Measurements from ENCODE around the gene RCCD1. TPM values are rescaled to one million over a fixed set of nuclear protein-coding genes. Genes with fewer than 3 reads are reported as not detected.

RCCD1 gene
- total RNA-seq, 1 donor from 2014 or later = 19.7 TPM

GRCh38 chr15:90987561-90988141, 33.0 kb downstream of the RCCD1 start:
- DNase-seq (ENCODE audit: low spot score) = no peak
- H3K27me3 Mint-ChIP-seq (ENCODE audit: insufficient read depth, low read depth) = peaks cover 7% of the 10 kb centered on the region
- Histone ChIP-seq H2AFZ (replicated peaks) (no peak overlapping the region), H4K20me1 (ENCODE audit: low read depth) (peaks cover 89% of the 10 kb centered on the region), H3F3A (ENCODE audit: low read depth) (peaks cover 16% of the 10 kb centered on the region), H3K4me3 (no peak overlapping the region), H3K36me3 (peaks cover 5% of the 10 kb centered on the region), H3K27me3 (no peaks in the 10 kb centered on the region), H3K27ac (no peak overlapping the region), H3K79me2 (ENCODE audit: low read depth) (peaks cover 92% of the 10 kb centered on the region), H3K9ac (no peak overlapping the region), H3K4me2 (no peak overlapping the region), H3K4me1 (peaks cover 25% of the 10 kb centered on the region), H3K9me3 (ENCODE audit: low read depth) (no peaks in the 10 kb centered on the region)
- TF ChIP-seq EZH2phosphoT487 (IDR thresholded peaks at IDR 0.05) (no peak), EZH2 (IDR thresholded peaks at IDR 0.05) (no peak), CTCF (IDR thresholded peaks at IDR 0.05) (no peak)
- no peak overlapping the region for H3K27ac Mint-ChIP-seq
- H3K4me1 Mint-ChIP-seq = peaks cover 24% of the 10 kb centered on the region
- H3K36me3 Mint-ChIP-seq = peaks cover 18% of the 10 kb centered on the region
- H3K9me3 Mint-ChIP-seq = no peaks in the 10 kb centered on the region
- no peak overlapping the region for H3K4me3 Mint-ChIP-seq

GRCh38 chr15:90988296-90988695, 33.6 kb downstream of the RCCD1 start:
- Histone ChIP-seq H3K79me2 (ENCODE audit: low read depth) (peaks cover 98% of the 10 kb centered on the region), H3K9me3 (ENCODE audit: low read depth) (no peaks in the 10 kb centered on the region), H3K27me3 (no peaks in the 10 kb centered on the region), H3K9ac (no peak overlapping the region), H3F3A (ENCODE audit: low read depth) (peaks cover 10% of the 10 kb centered on the region), H4K20me1 (ENCODE audit: low read depth) (peaks cover 94% of the 10 kb centered on the region), H3K27ac (no peak overlapping the region), H2AFZ (replicated peaks) (no peak overlapping the region), H3K4me3 (no peak overlapping the region), H3K36me3 (no peaks in the 10 kb centered on the region), H3K4me1 (peaks cover 26% of the 10 kb centered on the region), H3K4me2 (no peak overlapping the region)
- no peak overlapping the region for H3K4me3 Mint-ChIP-seq
- DNase-seq (ENCODE audit: low spot score) = no peak
- H3K27ac Mint-ChIP-seq = no peak overlapping the region
- H3K9me3 Mint-ChIP-seq = no peaks in the 10 kb centered on the region
- peaks cover 16% of the 10 kb centered on the region for H3K36me3 Mint-ChIP-seq
- H3K4me1 Mint-ChIP-seq = peaks cover 29% of the 10 kb centered on the region
- peaks cover 7% of the 10 kb centered on the region for H3K27me3 Mint-ChIP-seq (ENCODE audit: insufficient read depth, low read depth)
- no peak for TF ChIP-seq EZH2 (IDR thresholded peaks at IDR 0.05)
- no peak for TF ChIP-seq CTCF (IDR thresholded peaks at IDR 0.05)

GRCh38 chr15:90989040-90989768, 34.5 kb downstream of the RCCD1 start:
- H3F3A ChIP-seq (ENCODE audit: low read depth) = peaks cover 10% of the 10 kb centered on the region
- H3K4me1 Mint-ChIP-seq = peaks cover 33% of the 10 kb centered on the region
- H3K9ac ChIP-seq = no peak overlapping the region
- no peaks in the 10 kb centered on the region for H3K36me3 ChIP-seq
- H3K27ac ChIP-seq = no peak overlapping the region
- no peak overlapping the region for H3K4me2 ChIP-seq
- peaks cover 93% of the 10 kb centered on the region for H4K20me1 ChIP-seq (ENCODE audit: low read depth)
- no peak overlapping the region for H3K4me3 ChIP-seq
- H3K27me3 Mint-ChIP-seq (ENCODE audit: insufficient read depth, low read depth) = peaks cover 7% of the 10 kb centered on the region
- peaks cover 12% of the 10 kb centered on the region for H3K36me3 Mint-ChIP-seq
- H3K9me3 ChIP-seq (ENCODE audit: low read depth) = no peaks in the 10 kb centered on the region
- no peak overlapping the region for H2AFZ ChIP-seq (replicated peaks)
- no peaks in the 10 kb centered on the region for H3K27me3 ChIP-seq
- H3K9me3 Mint-ChIP-seq = no peaks in the 10 kb centered on the region
- H3K4me1 ChIP-seq = peaks cover 26% of the 10 kb centered on the region
- H3K27ac Mint-ChIP-seq = no peak overlapping the region
- no peak overlapping the region for H3K4me3 Mint-ChIP-seq
- DNase-seq (ENCODE audit: low spot score) = no peak
- TF ChIP-seq EZH2 (IDR thresholded peaks at IDR 0.05) (no peak), CTCF (IDR thresholded peaks at IDR 0.05) (no peak), EZH2phosphoT487 (IDR thresholded peaks at IDR 0.05) (no peak)
- H3K79me2 ChIP-seq (ENCODE audit: low read depth) = peaks cover 100% of the 10 kb centered on the region

Measured in neural progenitor cell (in vitro differentiated cells).